Prostate gland (tissue), 2 donors: ENCODE results near the gene RAVER1.
"Not testable (repeated sequence)": the region's sequence is repeated elsewhere in the genome, so short reads cannot be mapped to it uniquely, and the experiment has no call there.

ENCODE experiments used
- CTCF ChIP-seq, 4 experiments: fragments of 200-600 bp in 2 of 4; fragments of 450-650 bp in 2 of 4; sonication (generic) in 2 of 4; IDR thresholded peaks; 1 replicate in 3 of 4; 2 replicates in 1 of 4; pipeline ENCODE4 v1.5.1; 2016 to 2019; ENCODE audit warnings: antibody characterized with exemption in 4 of 4, mild to moderate bottlenecking in 2 of 4, moderate library complexity in 2 of 4
- POLR2A ChIP-seq: fragments of 450-650 bp; IDR thresholded peaks from one replicate; pipeline ENCODE4 v1.6.1; 2016; ENCODE audit warnings: antibody characterized with exemption, mild to moderate bottlenecking
- POLR2AphosphoS5 ChIP-seq: sonication (generic); formaldehyde crosslinking; IDR thresholded peaks from one replicate; pipeline ENCODE4 v1.6.1; 2017; ENCODE audit warnings: antibody characterized with exemption

DNA sequence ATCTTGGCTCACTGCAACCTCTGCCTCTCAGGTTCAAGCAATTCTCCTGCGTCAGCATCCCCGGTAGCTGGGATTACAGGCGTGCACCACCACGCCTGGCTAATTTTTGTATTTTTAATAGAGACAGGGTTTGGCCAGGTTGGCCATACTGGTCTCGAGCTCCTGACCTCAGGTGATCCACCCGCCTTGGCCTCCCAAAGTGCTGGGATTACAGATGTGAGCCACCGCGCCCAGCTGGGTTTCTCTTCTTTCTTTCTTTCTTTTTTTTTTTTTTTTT lies 49.8 kb upstream of the RAVER1 start:
- TF ChIP-seq CTCF (IDR thresholded peaks at IDR 0.05); POLR2A; POLR2AphosphoS5: not testable (repeated sequence)
